Measurements from ENCODE around the gene GPD2.
"Not testable (repeated sequence)": the region's sequence is repeated elsewhere in the genome, so short reads cannot be mapped to it uniquely, and the experiment has no call there.

GPD2 gene

DNA sequence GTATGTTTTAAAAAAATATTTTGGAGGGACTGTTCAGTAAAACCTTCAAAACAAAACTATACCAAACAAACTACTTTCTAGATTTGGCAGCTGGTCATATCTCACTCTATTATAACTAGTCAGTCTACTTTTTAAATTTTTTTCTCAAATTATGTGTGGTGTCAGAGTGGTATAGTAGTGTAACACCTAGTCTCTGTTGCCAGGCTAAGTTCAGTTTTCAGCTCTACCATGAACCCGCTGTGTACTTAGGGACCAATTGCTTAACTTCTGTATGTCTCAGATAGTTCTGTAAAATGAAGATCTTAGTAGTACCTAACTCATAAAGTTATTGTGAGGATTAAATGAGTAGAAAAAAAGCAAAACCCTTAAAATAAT is 54.3 kb downstream of the GPD2 start:
- Histone ChIP-seq H3K9me3 (ENCODE audit: control insufficient read depth, low read length) (no peaks in the 10 kb centered on the region), H3K9ac (no peak overlapping the region), H3K27me3 (ENCODE audit: control insufficient read depth, insufficient read depth, low read length) (no peaks in the 10 kb centered on the region), H3K79me2 (peaks cover 7% of the 10 kb centered on the region), H3K27ac (no peak overlapping the region), H3K36me3 (ENCODE audit: control insufficient read depth, insufficient read depth, low read length) (no peaks in the 10 kb centered on the region), H3K4me3 (ENCODE audit: low read depth, low read length) (no peak overlapping the region), H2AFZ (no peak overlapping the region), H3K4me2 (ENCODE audit: low read length) (no peak overlapping the region), H3K4me1 (peaks cover under 1% of the 10 kb centered on the region)
- TF ChIP-seq, protein P1, sequence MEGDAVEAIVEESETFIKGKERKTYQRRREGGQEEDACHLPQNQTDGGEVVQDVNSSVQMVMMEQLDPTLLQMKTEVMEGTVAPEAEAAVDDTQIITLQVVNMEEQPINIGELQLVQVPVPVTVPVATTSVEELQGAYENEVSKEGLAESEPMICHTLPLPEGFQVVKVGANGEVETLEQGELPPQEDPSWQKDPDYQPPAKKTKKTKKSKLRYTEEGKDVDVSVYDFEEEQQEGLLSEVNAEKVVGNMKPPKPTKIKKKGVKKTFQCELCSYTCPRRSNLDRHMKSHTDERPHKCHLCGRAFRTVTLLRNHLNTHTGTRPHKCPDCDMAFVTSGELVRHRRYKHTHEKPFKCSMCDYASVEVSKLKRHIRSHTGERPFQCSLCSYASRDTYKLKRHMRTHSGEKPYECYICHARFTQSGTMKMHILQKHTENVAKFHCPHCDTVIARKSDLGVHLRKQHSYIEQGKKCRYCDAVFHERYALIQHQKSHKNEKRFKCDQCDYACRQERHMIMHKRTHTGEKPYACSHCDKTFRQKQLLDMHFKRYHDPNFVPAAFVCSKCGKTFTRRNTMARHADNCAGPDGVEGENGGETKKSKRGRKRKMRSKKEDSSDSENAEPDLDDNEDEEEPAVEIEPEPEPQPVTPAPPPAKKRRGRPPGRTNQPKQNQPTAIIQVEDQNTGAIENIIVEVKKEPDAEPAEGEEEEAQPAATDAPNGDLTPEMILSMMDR (IDR thresholded peaks at IDR 0.05): no peak

DNA sequence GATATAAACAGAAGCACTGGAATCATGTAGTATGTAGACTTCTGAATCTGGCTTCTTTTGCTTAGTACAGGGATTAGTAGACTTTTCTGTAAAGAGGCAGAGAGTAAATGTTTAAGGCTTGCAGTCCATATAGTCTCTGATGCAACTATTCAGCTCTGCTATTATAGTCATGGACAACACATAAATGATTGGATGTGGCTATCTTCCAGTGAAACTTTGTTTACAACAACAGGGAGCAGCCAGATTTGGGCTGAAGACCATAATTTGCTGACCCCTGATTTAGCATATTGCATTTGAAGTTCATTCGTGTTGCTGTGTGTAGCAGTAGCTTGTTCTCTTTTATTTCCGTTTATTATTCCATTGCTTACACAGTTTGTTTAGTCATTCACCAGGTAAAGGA is 55.0 kb downstream of the GPD2 start:
- Histone ChIP-seq H3K4me3 (ENCODE audit: low read depth, low read length) (no peak overlapping the region), H3K36me3 (ENCODE audit: control insufficient read depth, insufficient read depth, low read length) (no peaks in the 10 kb centered on the region)
- TF ChIP-seq, protein P1 (IDR thresholded peaks at IDR 0.05): no peak

DNA sequence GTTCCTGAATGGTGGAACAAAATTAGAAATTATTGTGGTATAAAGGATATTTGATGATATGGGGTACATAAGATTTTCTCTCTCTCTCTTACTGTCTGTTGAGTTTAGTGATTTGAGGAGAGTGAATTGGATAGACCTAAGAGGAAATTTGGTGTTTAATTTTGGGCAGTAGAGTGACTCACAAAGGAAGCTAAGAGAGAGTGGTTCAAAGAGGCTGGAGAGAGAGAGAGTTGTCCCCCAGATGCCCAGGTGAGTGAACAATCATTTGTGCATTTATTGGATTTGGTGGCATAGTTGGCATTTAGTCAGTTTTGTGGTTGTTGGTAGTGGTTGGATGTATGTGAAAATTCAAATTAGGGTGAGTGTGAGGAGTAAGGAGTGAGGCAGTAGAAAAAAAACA is 56.8 kb downstream of the GPD2 start:
- Histone ChIP-seq H3K27ac (no peak overlapping the region), H3K36me3 (ENCODE audit: control insufficient read depth, insufficient read depth, low read length) (no peaks in the 10 kb centered on the region), H3K4me2 (ENCODE audit: low read length) (no peak overlapping the region), H2AFZ (no peak overlapping the region), H3K4me3 (ENCODE audit: low read depth, low read length) (no peak overlapping the region), H3K9me3 (ENCODE audit: control insufficient read depth, low read length) (no peaks in the 10 kb centered on the region), H3K27me3 (ENCODE audit: control insufficient read depth, insufficient read depth, low read length) (no peaks in the 10 kb centered on the region), H3K79me2 (peaks cover 7% of the 10 kb centered on the region), H3K4me1 (peaks cover 3% of the 10 kb centered on the region), H3K9ac (no peak overlapping the region)
- TF ChIP-seq, protein P1 (IDR thresholded peaks at IDR 0.05): no peak

More for the DNA sequence above, 55.0 kb downstream of the GPD2 start:
- Histone ChIP-seq H3K27ac (no peak overlapping the region), H3K27me3 (ENCODE audit: control insufficient read depth, insufficient read depth, low read length) (no peaks in the 10 kb centered on the region), H3K4me1 (peaks cover 3% of the 10 kb centered on the region), H3K9ac (no peak overlapping the region), H3K79me2 (peaks cover 7% of the 10 kb centered on the region), H3K4me2 (ENCODE audit: low read length) (no peak overlapping the region), H2AFZ (no peak overlapping the region), H3K9me3 (ENCODE audit: control insufficient read depth, low read length) (no peaks in the 10 kb centered on the region)

DNA sequence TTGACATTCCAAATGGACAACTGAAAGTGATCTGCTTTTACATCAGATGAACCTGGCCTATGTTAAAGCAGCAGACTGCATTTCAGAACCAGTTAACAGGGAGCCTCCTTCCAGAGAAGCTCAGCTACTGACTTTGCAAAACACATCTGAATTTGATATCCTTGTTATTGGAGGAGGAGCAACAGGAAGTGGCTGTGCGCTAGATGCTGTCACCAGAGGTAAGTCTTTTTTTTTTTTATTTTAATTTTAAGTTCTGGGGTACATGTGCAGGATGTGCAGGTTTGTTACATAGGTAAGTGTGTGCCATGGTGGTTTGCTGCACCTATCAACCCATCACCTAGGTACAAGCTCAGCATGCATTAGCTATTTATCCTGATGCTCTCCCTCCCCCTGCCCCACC is 59.8 kb downstream of the GPD2 start:
- H3K79me2 ChIP-seq; H3K4me1 ChIP-seq; H3K27me3 ChIP-seq (ENCODE audit: control insufficient read depth, insufficient read depth, low read length); H3K36me3 ChIP-seq (ENCODE audit: control insufficient read depth, insufficient read depth, low read length); H3K9me3 ChIP-seq (ENCODE audit: control insufficient read depth, low read length); H3K27ac ChIP-seq; H3K4me3 ChIP-seq (ENCODE audit: low read depth, low read length); H3K9ac ChIP-seq: not testable (repeated sequence)
- Histone ChIP-seq H2AFZ (peak overlapping the region; percentile 24), H3K4me2 (ENCODE audit: low read length) (peak overlapping the region; percentile 19)

DNA sequence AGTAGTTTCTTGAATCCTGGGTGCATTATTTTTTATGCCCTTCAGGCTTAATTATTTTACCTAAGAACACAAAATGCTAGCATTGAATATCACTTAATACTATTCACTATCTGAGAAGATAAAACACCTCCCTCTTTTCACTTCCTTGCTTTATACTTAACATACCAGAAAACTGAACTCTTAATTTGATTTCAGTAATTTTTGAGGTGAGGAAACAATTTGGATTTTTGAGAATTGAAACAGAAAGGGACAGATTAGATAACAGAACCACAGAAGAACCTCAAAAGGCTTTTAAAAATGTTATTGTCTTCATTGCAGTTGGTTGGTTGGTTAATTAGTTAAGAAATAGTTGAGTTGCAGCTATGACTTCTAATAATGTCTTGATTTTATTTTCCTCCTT is 69.5 kb downstream of the GPD2 start:
- H3K27ac ChIP-seq: no peak overlapping the region
- no peak overlapping the region for H3K4me2 ChIP-seq (ENCODE audit: low read length)
- TF ChIP-seq, protein P1 (IDR thresholded peaks at IDR 0.05): no peak
- H3K4me3 ChIP-seq (ENCODE audit: low read depth, low read length): no peak overlapping the region
- H2AFZ ChIP-seq: no peak overlapping the region
- no peaks in the 10 kb centered on the region for H3K79me2 ChIP-seq
- H3K9ac ChIP-seq: no peak overlapping the region
- H3K4me1 ChIP-seq: no peaks in the 10 kb centered on the region
- no peaks in the 10 kb centered on the region for H3K9me3 ChIP-seq (ENCODE audit: control insufficient read depth, low read length)
- no peaks in the 10 kb centered on the region for H3K36me3 ChIP-seq (ENCODE audit: control insufficient read depth, insufficient read depth, low read length)
- no peaks in the 10 kb centered on the region for H3K27me3 ChIP-seq (ENCODE audit: control insufficient read depth, insufficient read depth, low read length)

Measured in parathyroid adenoma (tissue), 2 donors.